Sciatic nerve (tissue), 2 donors: ENCODE data around the gene ZNF718. TPM values are rescaled to one million over a fixed set of nuclear protein-coding genes. Genes with fewer than 3 reads are reported as not detected.
"Not testable (repeated sequence)": the region's sequence is repeated elsewhere in the genome, so short reads cannot be mapped to it uniquely, and the experiment has no call there.

Experiments used
- ATAC-seq: fragments of 200-7000 bp; cut with Tn5 transposase; one replicate; pipeline ENCODE4 v1.9.1; 2020; ENCODE audit warnings: mild to moderate bottlenecking, moderate library complexity
- DNase-seq: peaks from one replicate; pipeline ENCODE4 v3.0.0-alpha.2; 2020; ENCODE audit warnings: low spot score
- intact Hi-C: fragments of 100-400 bp; cut with DNase I; formaldehyde crosslinking; loops from one replicate; pipeline ENCODE4 v1.14.2; 2022
- total RNA-seq: library from RNA; stranded (reverse); fragmentation: NEBNext Ultra II Directional; extraction: Animal tissue kit (Norgen Biotek cat#: 25700); gene quantifications from one replicate; pipeline ENCODE4 v1.2.1, GENCODE V29; 2021
- donor health status: DM: no; HTN: no; CAD: no.
- donor health status: DM: no; HTN: no; CAD: no.

Gene ZNF718
- 11.7 TPM for total RNA-seq

GRCh38 chr4:124275-125081, at the start of gene ZNF718:
Gene ZNF718 (plus strand): TSS chr4:124501. CDS start chr4:124671, 170 bp downstream.
- peak; percentile 95 for DNase-seq
- peak; percentile 100 for ATAC-seq
- intact Hi-C loops, result no loop called here

DNA sequence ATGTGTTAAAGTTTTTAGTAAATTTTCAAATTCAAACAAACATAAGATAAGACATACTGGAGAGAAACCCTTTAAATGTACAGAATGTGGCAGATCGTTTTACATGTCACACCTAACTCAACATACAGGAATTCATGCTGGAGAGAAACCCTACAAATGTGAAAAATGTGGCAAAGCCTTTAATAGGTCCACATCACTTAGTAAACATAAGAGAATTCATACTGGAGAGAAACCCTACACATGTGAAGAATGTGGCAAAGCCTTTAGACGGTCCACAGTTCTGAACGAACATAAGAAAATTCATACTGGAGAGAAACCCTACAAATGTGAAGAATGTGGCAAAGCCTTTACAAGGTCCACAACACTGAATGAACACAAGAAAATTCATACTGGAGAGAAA, 38.4 kb upstream of the ZNF718 start:
- DNase-seq (no peak), ATAC-seq (no peak)
- intact Hi-C loops, result no loop called here

DNA sequence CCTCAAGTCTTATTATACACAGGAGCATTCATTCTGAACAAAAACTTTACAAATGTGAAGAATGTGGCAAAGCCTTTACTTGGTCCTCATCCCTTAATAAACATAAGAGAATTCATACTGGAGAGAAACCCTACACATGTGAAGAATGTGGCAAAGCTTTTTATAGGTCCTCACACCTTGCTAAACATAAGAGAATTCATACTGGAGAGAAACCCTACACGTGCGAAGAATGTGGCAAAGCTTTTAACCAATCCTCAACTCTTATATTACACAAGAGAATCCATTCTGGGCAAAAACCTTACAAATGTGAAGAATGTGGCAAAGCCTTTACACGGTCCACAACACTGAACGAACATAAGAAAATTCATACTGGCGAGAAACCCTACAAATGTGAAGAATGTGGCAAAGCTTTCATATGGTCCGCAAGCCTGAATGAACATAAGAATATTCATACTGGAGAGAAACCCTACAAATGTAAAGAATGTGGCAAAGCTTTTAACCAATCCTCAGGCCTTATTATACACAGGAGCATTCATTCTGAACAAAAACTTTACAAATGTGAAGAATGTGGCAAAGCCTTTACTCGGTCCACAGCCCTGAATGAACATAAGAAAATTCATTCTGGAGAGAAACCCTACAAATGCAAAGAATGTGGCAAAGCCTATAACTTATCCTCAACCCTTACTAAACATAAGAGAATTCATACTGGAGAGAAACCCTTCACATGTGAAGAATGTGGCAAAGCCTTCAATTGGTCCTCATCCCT, 37.6 kb upstream of the ZNF718 start:
- ATAC-seq, intact Hi-C loops, DNase-seq: not testable (repeated sequence)

DNA sequence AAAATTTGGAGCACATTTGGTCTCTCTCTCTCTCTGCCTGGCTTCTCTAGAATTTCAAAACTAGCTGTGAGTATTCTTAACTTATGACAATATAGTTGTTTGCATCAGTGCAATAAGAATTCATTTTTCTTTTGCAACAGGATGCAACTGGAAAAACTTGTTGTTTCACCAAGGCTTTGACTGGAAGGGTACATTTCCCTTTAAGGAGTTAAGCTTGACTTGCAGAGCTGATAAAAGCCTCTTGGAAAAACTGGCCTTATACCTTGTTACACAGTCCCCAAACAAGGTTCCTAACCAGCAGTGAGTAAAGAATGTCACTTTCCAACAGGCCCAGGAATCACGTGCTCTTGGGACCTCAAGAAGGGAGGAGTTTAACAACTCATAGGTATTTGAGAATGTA, 25.9 kb upstream of the ZNF718 start:
- intact Hi-C loops, result no loop called here

GRCh38 chr4:99863-100262, 24.4 kb upstream of the ZNF718 start:
- ATAC-seq (no peak), DNase-seq (no peak)
- intact Hi-C loops, result no loop called here

More for the DNA sequence above, 25.9 kb upstream of the ZNF718 start:
- ATAC-seq, result no peak
- no peak for DNase-seq

DNA sequence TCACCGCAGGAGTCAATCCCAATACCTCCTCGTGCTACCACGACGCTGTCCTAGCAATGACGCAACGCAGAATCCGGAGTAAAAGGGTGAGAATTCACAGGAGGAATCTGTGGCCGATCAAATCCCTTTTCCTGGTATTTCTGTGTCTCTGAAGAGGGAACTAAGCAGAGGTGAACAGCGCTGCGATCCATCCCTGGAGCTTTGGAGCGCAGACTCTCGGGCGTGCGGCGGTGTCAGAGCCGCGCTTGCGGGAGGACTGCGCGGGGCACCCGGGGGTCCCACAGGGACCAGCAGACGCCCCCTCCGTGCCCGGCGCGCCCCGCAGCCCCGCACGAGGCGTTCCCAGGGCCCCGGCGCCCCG, 17.2 kb upstream of the ZNF718 start:
- intact Hi-C loops, result no loop called here
- no peak for ATAC-seq

GRCh38 chr4:107444-108429, 16.6 kb upstream of the ZNF718 start:
- DNase-seq, result no peak
- no peak for ATAC-seq
- intact Hi-C loops, result no loop called here

More for the DNA sequence above, 17.2 kb upstream of the ZNF718 start:
- DNase-seq, result no peak

DNA sequence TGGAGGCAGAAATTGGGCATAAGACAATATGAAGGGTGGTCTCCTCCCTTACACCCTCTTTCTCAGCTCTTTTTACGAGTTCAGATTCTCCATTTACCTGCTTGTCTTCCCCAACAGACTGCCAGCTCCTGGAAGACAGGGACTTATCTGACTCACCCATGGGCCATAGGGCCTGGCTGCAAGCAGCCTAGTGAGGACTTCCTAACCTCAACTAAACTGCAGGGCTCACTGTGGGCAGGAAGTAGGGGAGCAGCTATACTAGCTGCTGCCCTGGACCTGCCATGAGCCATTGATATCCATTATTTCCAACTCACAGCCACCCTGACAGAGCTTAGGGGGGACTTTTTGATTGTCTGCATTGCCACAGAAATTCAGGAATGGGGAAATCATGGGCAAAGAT, 11.5 kb upstream of the ZNF718 start:
- intact Hi-C loops, result no loop called here
- DNase-seq (no peak), ATAC-seq (no peak)

- ATAC-seq (no peak), DNase-seq (no peak)
- intact Hi-C loops, result no loop called here
Observed at GRCh38 chr4:113732-114131, 10.6 kb upstream of the ZNF718 start.

DNA sequence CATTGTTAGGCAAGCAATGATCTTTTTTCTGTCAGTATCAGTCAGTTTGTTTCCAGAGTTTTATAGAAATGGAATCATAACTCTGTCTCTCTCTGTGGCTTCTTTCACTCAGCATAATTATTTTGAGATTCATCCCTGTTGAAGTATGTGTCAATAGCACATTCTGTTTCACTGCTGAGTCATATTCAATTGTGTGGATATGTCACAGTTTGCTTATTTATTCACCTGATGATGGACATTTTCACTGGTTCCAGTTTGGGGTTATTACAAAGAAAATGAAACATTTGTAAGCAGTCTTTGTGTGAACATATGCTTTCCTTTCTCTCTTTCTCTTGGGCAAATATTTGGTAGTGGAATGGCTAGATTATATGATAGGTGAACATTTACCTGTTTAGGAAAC, 10.2 kb upstream of the ZNF718 start:
- intact Hi-C loops, result no loop called here
- ATAC-seq, result no peak
- no peak for DNase-seq

GRCh38 chr4:116499-116898, 7.8 kb upstream of the ZNF718 start:
- ATAC-seq (no peak), DNase-seq (no peak)
- intact Hi-C loops, result no loop called here

DNA sequence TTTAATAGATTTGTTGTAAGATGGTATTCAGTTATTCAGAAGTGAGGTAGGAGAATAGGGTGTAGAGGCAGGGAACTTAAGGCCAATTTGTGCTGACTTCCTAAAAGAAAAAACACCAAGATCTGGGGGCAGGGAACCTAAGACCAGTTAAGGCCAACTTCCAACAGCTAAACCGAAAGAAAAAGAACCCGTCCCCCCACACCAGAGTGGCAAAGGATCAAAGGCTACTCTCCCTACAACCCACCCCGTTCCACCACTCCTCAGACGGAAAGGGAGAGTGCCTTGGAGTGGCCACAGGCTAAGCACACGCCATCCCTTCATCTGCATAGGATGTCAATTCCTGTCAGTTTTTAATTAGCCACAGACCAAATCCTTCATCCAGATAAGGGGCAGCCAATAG, 3.7 kb upstream of the ZNF718 start:
- no peak for ATAC-seq
- intact Hi-C loops, result no loop called here
- no peak for DNase-seq

DNA sequence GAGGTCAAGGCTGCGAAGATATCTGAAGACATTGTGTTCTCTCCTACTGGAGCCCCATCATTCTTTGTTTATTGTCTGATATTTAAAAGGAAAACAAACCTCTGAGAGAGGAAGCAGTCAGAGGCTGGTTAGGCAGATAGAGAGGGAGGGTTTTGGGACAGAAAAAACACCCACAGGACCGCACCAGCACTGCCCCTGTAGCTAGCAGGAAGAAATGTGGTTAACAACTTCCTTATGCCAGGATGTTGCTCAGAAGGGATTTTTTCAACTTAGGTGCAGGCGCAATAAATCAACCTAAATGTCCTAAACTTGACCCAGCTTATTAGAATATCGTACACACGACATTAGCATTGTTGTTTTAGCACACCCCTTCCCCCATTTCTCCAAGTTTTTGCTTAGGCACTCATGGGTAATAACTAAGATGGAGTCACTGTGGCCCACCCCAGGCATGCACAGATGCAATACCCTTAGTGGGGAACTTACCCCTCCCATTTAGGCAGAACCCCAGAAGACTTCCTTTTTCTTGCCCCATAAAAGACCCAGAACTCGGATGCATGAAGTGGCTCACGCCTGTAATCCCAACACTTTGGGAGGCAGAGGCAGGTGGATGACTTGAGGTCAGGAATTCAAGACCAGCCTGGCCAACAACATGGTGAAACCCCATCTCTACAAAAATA, 2.8 kb upstream of the ZNF718 start:
- ATAC-seq (no peak), DNase-seq (no peak)
- intact Hi-C loops, result no loop called here

DNA sequence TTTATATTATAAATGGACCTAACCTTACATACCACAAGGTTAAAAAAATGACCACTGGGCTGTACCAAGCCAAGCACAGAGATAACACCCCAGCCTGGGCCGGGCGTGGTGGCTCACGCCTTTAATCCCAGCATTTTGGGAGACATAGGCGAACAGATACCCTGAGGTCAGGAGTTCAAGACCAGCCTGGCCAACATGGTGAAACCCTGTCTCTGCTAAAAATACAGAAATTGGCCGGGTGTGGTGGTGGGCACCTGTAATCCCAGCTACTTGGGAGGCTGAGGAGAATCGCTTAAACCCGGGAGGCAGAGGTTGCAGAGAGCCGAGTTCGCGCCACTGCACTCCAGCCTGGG, 403 bp upstream of the ZNF718 start:
- ATAC-seq, DNase-seq, intact Hi-C loops: not testable (repeated sequence)

DNA sequence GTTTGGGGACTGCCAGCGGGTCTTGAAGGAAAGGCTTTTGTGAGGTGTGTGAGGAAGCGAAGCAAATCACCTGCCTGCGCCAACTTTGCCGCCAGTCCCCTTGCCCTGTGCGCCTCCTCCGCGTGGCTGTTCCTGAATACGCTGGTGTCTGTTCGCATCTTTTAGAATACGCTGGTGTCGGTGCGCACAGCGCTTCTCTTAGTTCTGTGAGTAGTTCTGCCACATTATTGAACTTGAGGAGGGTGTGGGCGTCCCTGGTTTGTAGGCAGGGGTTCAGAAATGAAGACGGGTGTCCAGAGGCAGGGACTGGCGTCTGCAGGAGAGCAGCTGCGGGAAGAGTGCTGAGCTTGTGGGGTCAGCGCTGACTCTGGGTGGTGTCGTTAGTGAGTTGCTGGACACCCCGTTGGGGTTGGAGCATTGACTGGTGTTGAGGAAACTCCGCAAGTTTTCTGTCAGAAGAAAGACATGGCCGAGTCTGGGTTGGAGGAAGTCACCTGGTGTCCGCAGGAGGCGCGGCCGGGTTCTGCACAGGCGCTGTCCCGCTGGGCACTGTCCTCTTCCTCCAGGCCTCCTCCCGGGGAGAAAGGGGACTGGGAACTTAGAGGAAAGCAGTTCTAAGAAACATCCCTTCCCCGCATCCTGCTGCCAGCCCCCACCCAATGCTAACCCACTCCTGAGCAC, 930 bp downstream of the ZNF718 start:
- ATAC-seq (peak; percentile 2), DNase-seq (no peak)
- intact Hi-C loops, result no loop called here

GRCh38 chr4:125833-126232, 1.5 kb downstream of the ZNF718 start:
- intact Hi-C loops, result no loop called here
- ATAC-seq (no peak), DNase-seq (no peak)

DNA sequence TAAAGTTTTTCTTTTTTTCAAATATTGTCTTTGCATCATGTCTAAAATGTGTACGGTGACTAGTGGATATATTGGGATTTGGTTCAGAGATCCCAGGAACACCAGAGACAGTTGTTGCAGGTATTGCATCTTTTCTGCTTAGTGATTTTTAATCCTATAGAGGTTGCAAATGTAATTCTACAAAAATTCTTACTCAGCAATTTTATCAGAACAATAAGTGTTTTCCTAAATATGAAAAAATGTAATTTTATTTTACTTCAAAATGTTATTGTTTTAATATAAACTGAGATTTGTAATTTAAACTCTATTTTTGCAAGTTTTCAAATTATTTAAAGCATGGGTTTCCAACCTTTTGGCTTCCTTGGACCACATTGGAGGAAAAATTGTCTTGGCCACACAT, 8.2 kb downstream of the ZNF718 start:
- intact Hi-C loops, result no loop called here
- ATAC-seq (no peak), DNase-seq (no peak)

DNA sequence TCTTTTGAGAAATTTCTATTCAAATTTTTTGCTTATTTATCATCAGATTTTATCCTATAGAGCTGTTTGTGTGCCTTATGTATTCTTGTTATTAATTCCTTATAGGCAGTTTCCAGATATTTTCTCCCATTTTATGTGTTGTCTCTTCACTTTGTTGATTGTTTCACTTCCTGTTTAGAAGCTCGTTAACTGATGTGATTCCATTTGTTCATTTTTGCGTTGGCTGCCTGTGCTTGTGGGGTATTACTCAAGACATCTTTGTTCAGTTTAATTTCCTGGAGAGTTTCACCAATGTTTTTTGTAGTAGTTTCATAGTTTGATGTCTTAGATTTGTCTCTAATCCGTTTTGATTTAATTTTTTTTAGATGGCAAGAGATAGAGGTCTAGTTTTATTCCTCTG, 14.6 kb downstream of the ZNF718 start:
- intact Hi-C loops, result no loop called here
- no peak for ATAC-seq

More for the DNA sequence above, 14.6 kb downstream of the ZNF718 start:
- DNase-seq, result no peak
